ENCODE data around the gene FAM81A. TPM values are rescaled to one million over a fixed set of nuclear protein-coding genes. Genes with fewer than 3 reads are reported as not detected.

Gene FAM81A
- polyA plus RNA-seq, 2 of the 4 experiments (the other 2 are of a cell fraction): 13.1 to 15.1 TPM

- no peak for ATAC-seq
- peak; percentile 36 for FAIRE-seq
- Histone ChIP-seq H3K4me3 (no peak overlapping the region), H3K4me1 (no peaks in the 10 kb centered on the region), H3K4me2 (no peak overlapping the region), H3K9me3 (no peaks in the 10 kb centered on the region), H3K27ac (no peak overlapping the region)
- POLR2A ChIA-PET: no interaction called here
- CTCF ChIA-PET: interaction anchor here (1.0 kb wide), 1 partner anchor 44 kb away, joined by 4 read pairs; no protein-coding TSS in a partner anchor
- DNase-seq (ENCODE audit: low read depth in 1 of 2, low spot score in 1 of 2): no peak
- TF ChIP-seq KDM1A (IDR thresholded peaks at IDR 0.05; ENCODE audit: low read depth) (no peak), JUN (IDR thresholded peaks at IDR 0.05) (no peak), NR3C1 (IDR thresholded peaks at IDR 0.05) (no peak), ATOH8 (CRISPR knock-in tag; IDR thresholded peaks at IDR 0.05; ENCODE audit: low read depth) (no peak), NPAS2 (CRISPR knock-in tag; IDR thresholded peaks at IDR 0.05; ENCODE audit: borderline replicate concordance) (no peak), HOXB5 (CRISPR knock-in tag; IDR thresholded peaks at IDR 0.05) (no peak), BHLHE40 (IDR thresholded peaks at IDR 0.05; ENCODE audit: low read depth, low read length) (no peak), POLR2AphosphoS2 (conservative IDR thresholded peaks at IDR 0.05; ENCODE audit: low read length) (no peak), ZC3H11A (IDR thresholded peaks at IDR 0.05) (no peak), HEYL (CRISPR knock-in tag; IDR thresholded peaks at IDR 0.05) (no peak)
Observed at GRCh38 chr15:59448871-59449270, 10.9 kb downstream of the FAM81A start.

- no peaks in the 10 kb centered on the region for H3K9me3 ChIP-seq
- no peak overlapping the region for H3K4me3 ChIP-seq
- TF ChIP-seq SMC3 (IDR thresholded peaks at IDR 0.05) (no peak), PBX3 (IDR thresholded peaks at IDR 0.05) (no peak), POLR2A (IDR thresholded peaks at IDR 0.05; ENCODE audit: low read length) (peak; percentile 14; the same call in 1 of the 2 replicates), HEYL (CRISPR knock-in tag; IDR thresholded peaks at IDR 0.05) (no peak), BCL3 (IDR thresholded peaks at IDR 0.05) (no peak)
- H3K4me2 ChIP-seq: no peak overlapping the region
- POLR2A ChIA-PET: no interaction called here
- peak; percentile 39 to 48; a peak in 4 of 6 replicates for ATAC-seq
- 93% methylated on average over 2 of the region's 2 CpGs for WGBS (ENCODE audit: missing lambda C conversion rate)
- H3K27ac ChIP-seq: no peak overlapping the region
- no peaks in the 10 kb centered on the region for H3K4me1 ChIP-seq
- FAIRE-seq: no peak
- CTCF ChIA-PET: interaction anchor here (1.0 to 1.7 kb wide), 2 partner anchors 10 to 39 kb away, joined by 3 to 4 read pairs; no protein-coding TSS in a partner anchor
- no peak for DNase-seq (ENCODE audit: low read depth in 1 of 2, low spot score in 1 of 2)
Observed at GRCh38 chr15:59453474-59454215, 15.7 kb downstream of the FAM81A start.

GRCh38 chr15:59456114-59456513 lies 18.1 kb downstream of the FAM81A start:
- no peak for FAIRE-seq
- WGBS (ENCODE audit: missing lambda C conversion rate): 78% methylated on average over 8 of the region's 8 CpGs
- H3K4me3 ChIP-seq: no peak overlapping the region
- no peak for ATAC-seq
- H3K27ac ChIP-seq: no peak overlapping the region
- POLR2A ChIA-PET: no interaction called here
- H3K4me2 ChIP-seq: no peak overlapping the region
- H3K4me1 ChIP-seq: no peaks in the 10 kb centered on the region
- CTCF ChIA-PET: interaction anchor here (0.7 to 1.7 kb wide), 6 partner anchors 11 to 372 kb away, joined by 3 to 5 read pairs (median 3); no protein-coding TSS in a partner anchor
- no peak for DNase-seq (ENCODE audit: low read depth in 1 of 2, low spot score in 1 of 2)
- no peak for TF ChIP-seq EHF (CRISPR knock-in tag; IDR thresholded peaks at IDR 0.05)
- H3K9me3 ChIP-seq: 0 out of 3 replicates have a peak, but pooled peaks cover under 1% of the 10 kb centered on the region

GRCh38 chr15:59457103-59457502 lies 19.1 kb downstream of the FAM81A start:
- Histone ChIP-seq H3K4me2 (no peak overlapping the region), H3K4me3 (no peak overlapping the region), H3K27ac (no peak overlapping the region), H3K9me3 (peaks cover 10% of the 10 kb centered on the region; the same call in 1 of the 3 replicates), H3K4me1 (no peaks in the 10 kb centered on the region)
- ATAC-seq (no peak), FAIRE-seq (peak; percentile 93), DNase-seq (ENCODE audit: low read depth in 1 of 2, low spot score in 1 of 2) (no peak)
- CTCF ChIA-PET: interaction anchor here (1.7 kb wide), 1 partner anchor 12 kb away, joined by 5 read pairs; no protein-coding TSS in a partner anchor
- WGBS (ENCODE audit: missing lambda C conversion rate): 78% methylated on average over 3 of the region's 3 CpGs
- POLR2A ChIA-PET: no interaction called here
- TF ChIP-seq EHF (CRISPR knock-in tag; IDR thresholded peaks at IDR 0.05) (no peak), RAD21 (conservative IDR thresholded peaks at IDR 0.05 in 1 of 2, IDR thresholded peaks at IDR 0.05 in 1 of 2) (0 out of 5 replicates have a peak, but pooled peaks of 1 of the 2 experiments have one; percentile 5), ZSCAN20 (CRISPR knock-in tag; IDR thresholded peaks at IDR 0.05) (no peak), ATOH8 (CRISPR knock-in tag; IDR thresholded peaks at IDR 0.05; ENCODE audit: low read depth) (no peak), MAX (IDR thresholded peaks at IDR 0.05) (no peak)
